ENCODE data around the gene HGS. TPM values are rescaled to one million over a fixed set of nuclear protein-coding genes. Genes with fewer than 3 reads are reported as not detected.

The HGS gene
- total RNA-seq, 2 donors from 2014 or later, result 93.8 to 108 TPM

DNA sequence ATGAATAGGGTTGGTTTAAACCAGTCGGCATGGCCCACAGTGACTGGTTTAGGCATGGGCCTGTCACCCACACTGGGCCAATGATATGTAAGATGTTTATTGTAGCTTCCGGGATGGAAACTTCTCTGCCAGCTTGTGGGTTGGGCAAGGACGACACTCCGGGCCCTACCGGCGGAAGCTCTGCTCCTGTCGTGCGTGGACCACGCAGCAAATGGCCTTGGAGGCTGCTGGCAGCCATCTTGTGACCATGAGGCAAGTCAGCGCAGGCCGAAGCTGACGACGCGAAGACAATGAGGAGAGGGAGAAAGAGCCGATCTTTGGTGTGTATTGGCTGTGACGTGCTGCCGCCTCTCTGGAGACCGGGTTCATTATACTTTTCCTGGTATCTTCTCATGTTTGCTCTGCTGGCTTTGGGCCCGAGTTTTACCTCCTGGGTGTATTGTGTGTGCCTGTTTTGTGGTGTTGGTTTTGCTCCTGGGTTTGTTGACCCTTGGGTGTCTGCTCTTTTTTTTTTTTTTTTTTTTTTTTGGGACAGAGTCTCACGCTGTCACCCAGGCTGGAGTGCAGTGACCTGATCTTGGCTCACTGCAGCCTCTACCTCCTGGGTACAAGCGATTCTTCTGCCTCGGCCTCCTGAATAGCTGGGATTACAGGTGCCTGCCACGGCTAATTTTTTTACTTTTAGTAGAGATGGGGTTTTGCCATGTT, 43.7 kb downstream of the HGS start:
- Histone ChIP-seq H3K4me3 (no peak overlapping the region), H3K9me3 (no peaks in the 10 kb centered on the region), H3K36me3 (no peaks in the 10 kb centered on the region), H3K27me3 (replicated peaks; ENCODE audit: insufficient read depth) (no peaks in the 10 kb centered on the region), H3K27ac (no peak overlapping the region), H3K4me1 (ENCODE audit: control insufficient read depth in 1 of 2, low read depth in 2 of 2) (peaks cover 0 to 10% of the 10 kb centered on the region in 2 donors)
- no peak for DNase-seq (ENCODE audit: low spot score)
- no peak for ATAC-seq (ENCODE audit: insufficient number of reproducible peaks, low FRiP score, low read depth)
- no peak for TF ChIP-seq CTCF (IDR thresholded peaks at IDR 0.05)

- Histone ChIP-seq H3K36me3 (no peaks in the 10 kb centered on the region), H3K27ac (no peak overlapping the region), H3K4me1 (ENCODE audit: control insufficient read depth in 1 of 2, low read depth in 2 of 2) (no peaks in the 10 kb centered on the region), H3K4me3 (no peak overlapping the region), H3K9me3 (no peaks in the 10 kb centered on the region), H3K27me3 (replicated peaks; ENCODE audit: insufficient read depth) (no peaks in the 10 kb centered on the region)
- ATAC-seq (ENCODE audit: insufficient number of reproducible peaks, low FRiP score, low read depth) (peak; percentile 91), DNase-seq (ENCODE audit: low spot score) (no peak)
- TF ChIP-seq CTCF (IDR thresholded peaks at IDR 0.05), result peak; percentile 93
Observed at GRCh38 chr17:81733507-81734404, 49.9 kb downstream of the HGS start.

DNA sequence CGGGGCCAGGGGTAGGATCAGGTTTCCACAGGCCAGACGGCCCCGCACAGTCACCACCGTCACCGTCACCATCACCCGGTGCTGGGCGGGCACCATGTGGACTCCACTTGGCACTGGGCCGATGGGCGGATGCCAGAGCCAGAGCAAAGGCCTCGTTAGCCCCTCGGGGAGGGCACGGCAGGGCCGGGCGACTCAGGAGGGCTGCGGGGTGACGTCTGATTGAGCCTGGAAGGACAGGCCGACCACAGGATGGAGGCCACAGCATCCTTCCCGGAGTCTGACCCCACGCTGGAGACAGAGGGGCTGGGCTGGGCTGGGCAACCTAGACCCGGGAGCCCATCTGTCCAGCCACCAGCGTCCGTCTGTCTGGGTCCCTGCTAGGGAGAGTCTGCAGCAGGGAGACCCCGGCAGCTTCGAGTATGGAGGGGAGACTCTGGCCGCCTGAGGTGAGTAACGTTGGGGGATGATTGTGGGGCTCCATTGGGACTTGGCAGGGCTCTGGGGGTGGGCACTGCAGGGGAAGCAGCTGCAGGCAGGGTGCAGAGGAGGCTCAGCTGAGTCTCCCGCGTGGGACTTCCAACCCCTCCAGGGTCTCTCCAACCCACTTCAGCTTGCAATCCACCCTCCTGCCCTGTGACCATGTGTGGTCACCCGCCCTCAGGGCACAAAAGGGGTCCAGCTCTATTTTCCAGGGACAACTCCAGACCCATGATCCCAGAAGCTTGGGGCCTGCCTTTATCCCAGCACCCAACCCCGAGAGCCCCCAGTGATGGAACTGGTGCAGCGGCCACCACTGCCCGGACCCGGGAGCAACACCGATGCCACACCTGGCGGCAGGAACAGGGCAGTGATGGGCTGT, 50.8 kb downstream of the HGS start:
- H3K9me3 ChIP-seq, result no peaks in the 10 kb centered on the region
- H3K27me3 ChIP-seq (replicated peaks; ENCODE audit: insufficient read depth), result no peaks in the 10 kb centered on the region
- no peaks in the 10 kb centered on the region for H3K4me1 ChIP-seq (ENCODE audit: control insufficient read depth in 1 of 2, low read depth in 2 of 2)
- no peak for ATAC-seq (ENCODE audit: insufficient number of reproducible peaks, low FRiP score, low read depth)
- no peak for DNase-seq (ENCODE audit: low spot score)
- H3K4me3 ChIP-seq, result no peak overlapping the region
- no peaks in the 10 kb centered on the region for H3K36me3 ChIP-seq
- no peak for TF ChIP-seq CTCF (IDR thresholded peaks at IDR 0.05)
- no peak overlapping the region for H3K27ac ChIP-seq

DNA sequence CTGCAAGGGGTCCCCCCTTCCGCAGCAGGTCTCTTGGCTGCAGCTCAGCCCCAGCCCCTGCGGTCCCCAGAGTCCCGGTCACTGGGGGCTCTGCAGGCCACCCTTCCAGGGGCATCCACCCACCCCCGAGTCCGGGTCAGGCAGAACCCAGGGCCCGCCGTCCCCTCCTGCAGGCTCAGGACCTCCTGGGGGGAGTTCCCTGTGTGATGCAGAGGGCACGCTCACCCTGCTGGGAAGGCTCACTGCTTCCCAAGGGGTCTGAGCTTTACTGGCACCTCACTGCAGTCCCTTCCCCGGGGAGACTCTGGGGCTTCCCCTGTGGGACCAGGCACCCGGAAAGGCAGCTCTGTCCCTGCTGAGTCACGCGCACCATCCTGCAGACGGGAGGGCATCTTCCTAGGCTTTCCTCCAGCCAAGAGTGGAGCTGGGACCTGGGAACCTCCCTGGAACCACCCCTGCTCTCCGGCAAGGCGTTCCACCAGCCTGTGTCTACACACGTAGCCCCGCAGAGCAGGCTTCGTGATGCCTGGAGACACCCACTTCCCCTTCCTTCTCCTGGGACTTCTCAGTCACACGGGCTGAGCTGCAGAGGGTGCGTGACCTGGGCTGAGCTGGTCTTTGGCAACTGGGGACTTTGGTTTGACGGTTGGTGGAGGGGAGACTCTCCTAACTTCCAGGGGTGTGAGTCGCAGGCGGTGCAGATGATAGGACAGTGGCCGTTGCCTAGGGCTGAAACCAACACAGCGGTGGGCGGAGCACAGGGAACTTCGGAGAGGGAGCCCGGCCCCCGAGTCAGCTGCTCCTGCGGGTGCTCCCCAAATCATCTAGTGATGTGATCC, 51.7 kb downstream of the HGS start:
- no peak overlapping the region for H3K27ac ChIP-seq
- TF ChIP-seq CTCF (IDR thresholded peaks at IDR 0.05), result no peak
- DNase-seq (ENCODE audit: low spot score) (no peak), ATAC-seq (ENCODE audit: insufficient number of reproducible peaks, low FRiP score, low read depth) (no peak)
- no peaks in the 10 kb centered on the region for H3K9me3 ChIP-seq
- H3K4me1 ChIP-seq (ENCODE audit: control insufficient read depth in 1 of 2, low read depth in 2 of 2), result no peaks in the 10 kb centered on the region
- H3K4me3 ChIP-seq, result no peak overlapping the region
- no peaks in the 10 kb centered on the region for H3K36me3 ChIP-seq
- H3K27me3 ChIP-seq (replicated peaks; ENCODE audit: insufficient read depth), result no peaks in the 10 kb centered on the region
